SK-N-MC (cell line): ENCODE measurements around the gene DPP10.

ENCODE experiments used
- EZH2 ChIP-seq: fragments of 200-600 bp; sonication (generic); IDR thresholded peaks from one replicate; pipeline ENCODE4 v1.6.1; 2017; ENCODE audit warnings: antibody characterized with exemption
- POLR2AphosphoS5 ChIP-seq: IDR thresholded peaks from 2 replicates; pipeline ENCODE4 v1.6.1; 2012; ENCODE audit warnings: mild to moderate bottlenecking, low read depth, low read length, borderline replicate concordance

- TF ChIP-seq POLR2AphosphoS5: no peak
- no peak for TF ChIP-seq EZH2
Observed at GRCh38 chr2:114919985-114920384, 477.5 kb downstream of the DPP10 start.
